ENCODE data around the gene RBFOX1. TPM values are rescaled to one million over a fixed set of nuclear protein-coding genes. Genes with fewer than 3 reads are reported as not detected.
"Not testable (repeated sequence)": the region's sequence is repeated elsewhere in the genome, so short reads cannot be mapped to it uniquely, and the experiment has no call there.

The RBFOX1 gene
- polyA plus RNA-seq, 5 donors, result 0.43 to 2.9 (median 0.80) TPM

GRCh38 chr16:7458144-7458543 lies 125.5 kb downstream of the RBFOX1 start:
- no peak for DNase-seq

- DNase-seq, result no peak
These were observed 137.7 kb downstream of the RBFOX1 start for GRCh38 chr16:7470344-7470743.

- DNase-seq, result no peak
These were observed 138.6 kb downstream of the RBFOX1 start for GRCh38 chr16:7471268-7471667.

GRCh38 chr16:7482032-7482431 lies 149.4 kb downstream of the RBFOX1 start:
- no peak for DNase-seq

- DNase-seq, result no peak
These were observed 150.1 kb downstream of the RBFOX1 start for GRCh38 chr16:7482596-7483290.

GRCh38 chr16:7487574-7488323 lies 155.1 kb downstream of the RBFOX1 start:
- DNase-seq, result no peak

GRCh38 chr16:7492122-7492521 lies 159.5 kb downstream of the RBFOX1 start:
- no peak for DNase-seq

- no peak for DNase-seq
These were observed 160.5 kb downstream of the RBFOX1 start for GRCh38 chr16:7493133-7493532.

GRCh38 chr16:7497691-7498090 lies 165.0 kb downstream of the RBFOX1 start:
- no peak for DNase-seq

- no peak for DNase-seq
These were observed 169.2 kb downstream of the RBFOX1 start for GRCh38 chr16:7501868-7502267.

- not testable (repeated sequence) for DNase-seq
These were observed 170.0 kb downstream of the RBFOX1 start for GRCh38 chr16:7502591-7503157.

- DNase-seq, result no peak
These were observed 171.0 kb downstream of the RBFOX1 start for GRCh38 chr16:7503666-7504065.

GRCh38 chr16:7504844-7505243 lies 172.2 kb downstream of the RBFOX1 start:
- no peak for DNase-seq

- no peak for DNase-seq
These were observed 172.8 kb downstream of the RBFOX1 start for GRCh38 chr16:7505495-7505894.

GRCh38 chr16:7506363-7506762 lies 173.7 kb downstream of the RBFOX1 start:
- DNase-seq, result no peak

GRCh38 chr16:7508656-7509055 lies 176.0 kb downstream of the RBFOX1 start:
- no peak for DNase-seq

- no peak for DNase-seq
These were observed 177.4 kb downstream of the RBFOX1 start for GRCh38 chr16:7509963-7510601.

- no peak for DNase-seq
These were observed 179.1 kb downstream of the RBFOX1 start for GRCh38 chr16:7511549-7512260.

GRCh38 chr16:7512503-7512902 lies 179.9 kb downstream of the RBFOX1 start:
- no peak for DNase-seq

GRCh38 chr16:7513429-7513828 lies 180.8 kb downstream of the RBFOX1 start:
- no peak for DNase-seq

- no peak for DNase-seq
These were observed 182.9 kb downstream of the RBFOX1 start for GRCh38 chr16:7515543-7515942.

GRCh38 chr16:7517496-7517895 lies 184.9 kb downstream of the RBFOX1 start:
- no peak for DNase-seq
